H1 (cell line): ENCODE data around the gene IL17REL. TPM values are rescaled to one million over a fixed set of nuclear protein-coding genes. Genes with fewer than 3 reads are reported as not detected.

ENCODE experiments used
- KDM5A ChIP-seq: fragments of 200-600 bp; IDR thresholded peaks from 2 replicates; pipeline ENCODE4 v1.7.1; 2012; ENCODE audit warnings: mild to moderate bottlenecking, low read length, inconsistent platforms, mixed read lengths
- NANOG ChIP-seq: IDR thresholded peaks from 2 replicates; pipeline ENCODE4 v1.6.1; 2011; ENCODE audit warnings: low read length, low read depth, mild to moderate bottlenecking, inconsistent platforms; ENCODE audit not compliant: insufficient read depth, poor library complexity, severe bottlenecking
- RFX5 ChIP-seq: IDR thresholded peaks from 2 replicates; pipeline ENCODE4 v1.6.1; 2011; ENCODE audit warnings: low read depth, low read length, improper control_type of control experiment, borderline replicate concordance
- SP1 ChIP-seq: IDR thresholded peaks from 2 replicates; pipeline ENCODE4 v1.6.1; 2011; ENCODE audit warnings: low read depth, low read length
- polyA plus RNA-seq, 7 experiments: library from polyadenylated mRNA; depleted of rRNA in 3 of 7; stranded (reverse) in 5 of 7; unstranded in 2 of 7; fragments of >200 nt in 5 of 7; fragments of 200-250 nt in 2 of 7; gene quantifications; 1 replicate in 5 of 7; 2 replicates in 1 of 7; 4 replicates in 1 of 7; pipeline versions ENCODE4 v1.2.1 to v1.2.3, GENCODE V29; 2011 to 2013; ENCODE audit warnings: missing spikeins in 2 of 7, mixed read lengths in 2 of 7
- total RNA-seq: library from RNA; stranded (reverse); fragmentation: NEBNext Ultra II Directional; extraction: Animal tissue kit (Norgen Biotek cat#: 25700); gene quantifications from 2 replicates; pipeline ENCODE4 v1.2.1, GENCODE V29; 2021

The IL17REL gene
- total and polyA plus RNA-seq, 2 of the 8 experiments (the other 6 are each of a cell fraction or from before 2014, with no cell fraction given) = 0.15 to 0.20 TPM

- TF ChIP-seq NANOG = no peak
- no peak for TF ChIP-seq SP1
- no peak for TF ChIP-seq KDM5A
- TF ChIP-seq RFX5 = no peak
These were observed 26.2 kb downstream of the IL17REL start (continued) for GRCh38 chr22:49986325-49986724.
